HepG2 (cell line): ENCODE measurements around the gene CDK5R1. TPM values are rescaled to one million over a fixed set of nuclear protein-coding genes. Genes with fewer than 3 reads are reported as not detected.

Experiments used
- CERS6 ChIP-seq: sonication (generic); formaldehyde crosslinking; IDR thresholded peaks from 2 replicates; pipeline ENCODE4 v1.5.0; 2020; ENCODE audit warnings: missing genetic modification reagents
- CREBL2 ChIP-seq: sonication (generic); formaldehyde crosslinking; IDR thresholded peaks from 2 replicates; pipeline ENCODE4 v1.8.1; 2023; ENCODE audit warnings: missing genetic modification reagents, mild to moderate bottlenecking, borderline replicate concordance
- DBP ChIP-seq: sonication (generic); formaldehyde crosslinking; IDR thresholded peaks from 2 replicates; pipeline ENCODE4 v1.4.0; 2020; ENCODE audit warnings: missing genetic modification reagents; ENCODE audit errors: not compliant biosample characterization
- HNF1A ChIP-seq, 2 experiments: sonication (generic) in 1 of 2; formaldehyde crosslinking in 1 of 2; IDR thresholded peaks; 2 replicates each; pipeline versions ENCODE4 v1.4.0 to v1.6.1; 2016 to 2020; ENCODE audit warnings: borderline replicate concordance in 1 of 2, low read depth in 1 of 2, mild to moderate bottlenecking in 1 of 2, missing genetic modification reagents in 1 of 2
- KAT7 ChIP-seq: IDR thresholded peaks from 2 replicates; pipeline ENCODE4 v1.6.1; 2018; ENCODE audit warnings: borderline replicate concordance, missing compliant biosample characterization
- MNT ChIP-seq: fragments of 450-650 bp; IDR thresholded peaks from 2 replicates; pipeline ENCODE4 v1.6.1; 2016
- NR2F2 ChIP-seq: IDR thresholded peaks from 2 replicates; pipeline ENCODE4 v1.6.1; 2012; ENCODE audit warnings: low read depth, inconsistent platforms, borderline replicate concordance
- TEAD2 ChIP-seq: sonication (generic); formaldehyde crosslinking; IDR thresholded peaks from 2 replicates; pipeline ENCODE4 v1.9.0; 2021; ENCODE audit warnings: missing genetic modification reagents
- ZBTB37 ChIP-seq: sonication (generic); formaldehyde crosslinking; IDR thresholded peaks from 2 replicates; pipeline ENCODE4 v1.4.0; 2020; ENCODE audit warnings: mild to moderate bottlenecking, missing genetic modification reagents
- polyA plus RNA-seq, 8 experiments: library from polyadenylated mRNA; depleted of rRNA in 3 of 8; stranded (reverse) in 7 of 8; unstranded in 1 of 8; fragments of >200 nt; fragmentation: Illumina TruSeq in 4 of 8; extraction: Trizol in 4 of 8; gene quantifications; 2 replicates each; pipeline versions ENCODE4 v1.2.1 to v1.2.3, GENCODE V29; 2011 to 2016; ENCODE audit warnings: low read depth in 4 of 8, missing spikeins in 1 of 8, mixed read lengths in 1 of 8; ENCODE audit not compliant: insufficient read depth in 1 of 8
- total RNA-seq, 5 experiments: library from RNA; depleted of rRNA; stranded (reverse); fragments of >200 nt; fragmentation: Illumina TruSeq; extraction: Trizol; gene quantifications; 2 replicates each; pipeline ENCODE4 v1.2.3, GENCODE V29; 2016; ENCODE audit warnings: low read depth in 1 of 5

CDK5R1 gene
- total and polyA plus RNA-seq, 2 of the 13 experiments (the other 11 are each of a cell fraction or from before 2014, with no cell fraction given) = 1.1 to 3.9 TPM

GRCh38 chr17:32481193-32481592 lies 5.6 kb upstream of the CDK5R1 start (continued):
- TF ChIP-seq ZBTB37 (no peak), MNT (no peak), CERS6 (CRISPR knock-in tag) (no peak), HNF1A (IDR thresholded peaks at IDR 0.05; ENCODE audit: low read depth) (no peak), HNF1A (CRISPR knock-in tag; IDR thresholded peaks at IDR 0.05; ENCODE audit: borderline replicate concordance) (no peak), KAT7 (no peak), DBP (no peak), CREBL2 (CRISPR knock-in tag) (no peak), NR2F2 (no peak), TEAD2 (CRISPR knock-in tag) (no peak)
